SK-N-SH (cell line): ENCODE data around the gene WDHD1. TPM values are rescaled to one million over a fixed set of nuclear protein-coding genes. Genes with fewer than 3 reads are reported as not detected.

Experiments used
- CTCF ChIA-PET: fragments of 300-600, 350-600 bp; formaldehyde crosslinking; extraction: SDS; loops from one replicate; lab custom pipeline; 2021; lab: Yijun Ruan, JAX
- POLR2A ChIA-PET: fragments of 350-600 bp; sonication (Branson Sonifier 250); formaldehyde crosslinking; extraction: SDS; loops from one replicate; lab custom pipeline; 2020; ENCODE audit warnings: antibody characterized with exemption, inconsistent platforms; lab: Yijun Ruan, JAX
- DNase-seq: peaks from one replicate; pipeline ENCODE4 v3.0.0; 2012
- H2AFZ ChIP-seq: fragments of 200-600 bp; sonication (generic); 2 replicates; pipeline ENCODE4 v1.8.1; 2016; ENCODE audit warnings: antibody characterized with exemption, mild to moderate bottlenecking, low read depth
- H3F3A ChIP-seq: fragments of 200-600 bp; sonication (generic); replicated peaks from 2 replicates; pipeline ENCODE3; 2016; ENCODE audit warnings: antibody characterized with exemption, mild to moderate bottlenecking; ENCODE audit not compliant: insufficient read depth
- H3K27ac ChIP-seq, 2 experiments: fragments of 200-500 bp in 1 of 2; fragments of 200-600 bp in 1 of 2; sonication (Bioruptor generic) in 1 of 2; sonication (generic), shearing (Covaris generic) in 1 of 2; 2 replicates each; pipeline versions ENCODE4 v1.5.1 to v1.6.1; 2014 to 2016; ENCODE audit warnings: low read depth in 2 of 2, inconsistent platforms in 1 of 2, low read length in 1 of 2, mild to moderate bottlenecking in 1 of 2, mixed read lengths in 1 of 2
- H3K27me3 ChIP-seq: fragments of 200-600 bp; sonication (generic), shearing (Covaris generic); 2 replicates; pipeline ENCODE4 v1.6.1; 2016; ENCODE audit warnings: mixed run types; ENCODE audit not compliant: insufficient read depth
- H3K36me3 ChIP-seq, 2 experiments: fragments of 200-500 bp in 1 of 2; fragments of 200-600 bp in 1 of 2; sonication (Bioruptor generic) in 1 of 2; sonication (generic) in 1 of 2; replicated peaks in 1 of 2; 2 replicates each; pipeline versions ENCODE3 to v1.5.1; 2014 to 2016; ENCODE audit warnings: low read length in 1 of 2, mild to moderate bottlenecking in 1 of 2; ENCODE audit not compliant: insufficient read depth in 2 of 2, control insufficient read depth in 1 of 2
- H3K4me1 ChIP-seq, 2 experiments: fragments of 200-500 bp in 1 of 2; fragments of 200-600 bp in 1 of 2; sonication (Bioruptor generic) in 1 of 2; sonication (generic), shearing (Covaris generic) in 1 of 2; 2 replicates each; pipeline versions ENCODE4 v1.5.1 to v1.6.1; 2014 to 2016; ENCODE audit warnings: low read depth in 1 of 2, low read length in 1 of 2, mixed run types in 1 of 2; ENCODE audit not compliant: insufficient read depth in 2 of 2, control insufficient read depth in 1 of 2
- H3K4me2 ChIP-seq: fragments of 200-600 bp; sonication (generic), shearing (Covaris generic); 2 replicates; pipeline ENCODE4 v1.6.1; 2017; ENCODE audit warnings: mixed run types
- H3K4me3 ChIP-seq, 2 experiments: fragments of 200-500 bp in 1 of 2; fragments of 200-600 bp in 1 of 2; sonication (Bioruptor generic) in 1 of 2; sonication (generic), shearing (Covaris generic) in 1 of 2; 2 replicates each; pipeline versions ENCODE4 v1.5.1 to v1.8.1; 2014 to 2016; ENCODE audit warnings: low read depth in 2 of 2, inconsistent platforms in 1 of 2, low read length in 1 of 2, mild to moderate bottlenecking in 1 of 2, mixed read lengths in 1 of 2, moderate library complexity in 1 of 2
- H3K79me2 ChIP-seq: fragments of 200-600 bp; sonication (generic); 2 replicates; pipeline ENCODE4 v1.8.1; 2017; ENCODE audit warnings: mild to moderate bottlenecking; ENCODE audit not compliant: insufficient read depth
- H3K9ac ChIP-seq: fragments of 200-600 bp; sonication (generic); 2 replicates; pipeline ENCODE4 v1.6.1; 2017; ENCODE audit warnings: mixed run types
- H3K9me2 ChIP-seq: fragments of 200-600 bp; sonication (generic); 2 replicates; pipeline ENCODE4 v1.6.1; 2017; ENCODE audit warnings: mixed run types
- H3K9me3 ChIP-seq: fragments of 200-600 bp; sonication (generic); 2 replicates; pipeline ENCODE4 v1.6.1; 2017; ENCODE audit warnings: mixed run types, mild to moderate bottlenecking, moderate library complexity
- H4K20me1 ChIP-seq: fragments of 200-600 bp; sonication (generic); 2 replicates; pipeline ENCODE4 v1.6.1; 2017; ENCODE audit warnings: mild to moderate bottlenecking, mixed run types; ENCODE audit not compliant: insufficient read depth
- CTCF ChIP-seq: fragments of 200-600 bp; sonication (generic); IDR thresholded peaks from 2 replicates; pipeline ENCODE4 v1.6.1; 2017; ENCODE audit warnings: antibody characterized with exemption, mild to moderate bottlenecking, moderate library complexity
- EP300 ChIP-seq, 2 experiments: IDR thresholded peaks; 2 replicates each; pipeline versions ENCODE4 v1.4.0 to v1.6.1; 2012; ENCODE audit warnings: borderline replicate concordance in 1 of 2, low read depth in 1 of 2, low read length in 1 of 2
- EZH2phosphoT487 ChIP-seq: fragments of 200-600 bp; sonication (generic); IDR thresholded peaks from 2 replicates; pipeline ENCODE4 v1.6.1; 2017; ENCODE audit warnings: low read depth, mixed run types, mild to moderate bottlenecking, antibody characterized with exemption, moderate library complexity, borderline replicate concordance
- FOSL2 ChIP-seq: IDR thresholded peaks from 2 replicates; pipeline ENCODE4 v1.4.0; 2012; ENCODE audit warnings: low read depth, mild to moderate bottlenecking, moderate library complexity, borderline replicate concordance
- JUND ChIP-seq: IDR thresholded peaks from 2 replicates; pipeline ENCODE4 v1.4.0; 2012
- MAX ChIP-seq: IDR thresholded peaks from 2 replicates; pipeline ENCODE4 v1.4.0; 2012; ENCODE audit warnings: low read depth
- MEF2A ChIP-seq: IDR thresholded peaks from 2 replicates; pipeline ENCODE4 v1.4.0; 2012; ENCODE audit warnings: low read depth, borderline replicate concordance
- NFIC ChIP-seq: IDR thresholded peaks from 2 replicates; pipeline ENCODE4 v1.4.0; 2012; ENCODE audit warnings: borderline replicate concordance
- TAF1 ChIP-seq: IDR thresholded peaks from 2 replicates; pipeline ENCODE4 v1.6.1; 2012; ENCODE audit warnings: low read depth, mild to moderate bottlenecking, low read length, moderate library complexity, borderline replicate concordance
- TCF12 ChIP-seq: IDR thresholded peaks from 2 replicates; pipeline ENCODE4 v1.4.0; 2012
- USF1 ChIP-seq: IDR thresholded peaks from 2 replicates; pipeline ENCODE4 v1.4.0; 2012; ENCODE audit warnings: low read depth, borderline replicate concordance
- ZBTB33 ChIP-seq: IDR thresholded peaks from 2 replicates; pipeline ENCODE4 v1.4.0; 2012; ENCODE audit warnings: low read depth, borderline replicate concordance
- WGBS: methylation state at CpG from one replicate; pipeline ENCODE4 v1.1.6; 2017; ENCODE audit warnings: low lambda C conversion rate; 5-methylcytosine and 5-hydroxymethylcytosine counted together
- polyA plus RNA-seq, 3 experiments: library from polyadenylated mRNA; depleted of rRNA; stranded (reverse); fragments of >200 nt; gene quantifications; 2 replicates each; pipeline ENCODE4 v1.2.3, GENCODE V29; 2012

WDHD1 gene
- polyA plus RNA-seq, 1 of the 3 experiments (the other 2 are of a cell fraction), result 2.9 TPM

GRCh38 chr14:54976316-54976715 is 50.6 kb downstream of the WDHD1 start:
- POLR2A ChIA-PET, result no interaction called here
- H3F3A ChIP-seq, result peaks cover 20% of the 10 kb centered on the region
- no peak overlapping the region for H3K4me3 ChIP-seq
- no peaks in the 10 kb centered on the region for H4K20me1 ChIP-seq
- H3K27ac ChIP-seq, result peak overlapping the region in 1 of 2 experiments; percentile 60; a peak in 2 of 4 replicates
- peak overlapping the region; percentile 64 for H3K4me2 ChIP-seq
- H3K79me2 ChIP-seq, result no peaks in the 10 kb centered on the region
- H3K9ac ChIP-seq, result no peak overlapping the region
- WGBS, result 55% methylated on average over 4 of the region's 4 CpGs
- no peak for DNase-seq
- no peaks in the 10 kb centered on the region for H3K9me2 ChIP-seq
- H3K9me3 ChIP-seq, result no peaks in the 10 kb centered on the region
- CTCF ChIA-PET, result interaction anchor here (1.3 to 1.8 kb wide), 3 partner anchors 75 to 202 kb away, joined by 3 to 5 read pairs (median 4); partner anchors contain the start of gene MAPK1IP1L
- peaks cover 0 to 13% of the 10 kb centered on the region in 2 experiments; a peak in 2 of 4 replicates for H3K4me1 ChIP-seq
- H2AFZ ChIP-seq, result peak overlapping the region; percentile 43; the same call in 1 of the 2 replicates
- peaks cover 1 to 23% of the 10 kb centered on the region in 2 experiments for H3K36me3 ChIP-seq
- TF ChIP-seq ZBTB33 (no peak), NFIC (no peak), MAX (peak; percentile 25; the same call in 1 of the 2 replicates), MEF2A (no peak), TCF12 (peak; percentile 24; the same call in 1 of the 2 replicates), JUND (peak; percentile 46; the same call in 1 of the 2 replicates), EP300 (IDR thresholded peaks at IDR 0.05; ENCODE audit: borderline replicate concordance in 1 of 2, low read depth in 1 of 2, low read length in 1 of 2) (no peak), USF1 (no peak), CTCF (no peak), TAF1 (no peak), FOSL2 (peak; percentile 62; the same call in 1 of the 2 replicates), EZH2phosphoT487 (no peak)
- TF ChIP-seq, all 33 proteins: peak for 4
- H3K27me3 ChIP-seq, result no peaks in the 10 kb centered on the region
